H9 (cell line): ENCODE measurements around the gene STX16. TPM values are rescaled to one million over a fixed set of nuclear protein-coding genes. Genes with fewer than 3 reads are reported as not detected.

Experiments
- DNase-seq: peaks from one replicate; pipeline ENCODE4 v3.0.0-alpha.2; 2017
- H2AFZ ChIP-seq: one replicate; pipeline ENCODE4 v1.6.1; 2013; ENCODE audit warnings: mild to moderate bottlenecking, low read length, control low read depth, moderate library complexity
- H2AK5ac ChIP-seq: 2 replicates; pipeline ENCODE4 v1.6.1; 2013; ENCODE audit warnings: low read length, control low read depth, mixed read lengths; ENCODE audit not compliant: insufficient read length
- H2BK120ac ChIP-seq: one replicate; pipeline ENCODE4 v1.6.1; 2013; ENCODE audit warnings: low read depth, mild to moderate bottlenecking, low read length, control low read depth, inconsistent platforms; ENCODE audit not compliant: poor library complexity, severe bottlenecking
- H2BK12ac ChIP-seq: 2 replicates; pipeline ENCODE4 v1.6.1; 2013; ENCODE audit warnings: low read length, control low read depth, mixed read lengths, low read depth; ENCODE audit not compliant: insufficient read length
- H2BK15ac ChIP-seq: 2 replicates; pipeline ENCODE4 v1.6.1; 2013; ENCODE audit warnings: low read depth, low read length, control low read depth
- H2BK20ac ChIP-seq: one replicate; pipeline ENCODE4 v1.6.1; 2013; ENCODE audit warnings: low read depth, mild to moderate bottlenecking, low read length, control low read depth, inconsistent platforms; ENCODE audit not compliant: poor library complexity, severe bottlenecking
- H2BK5ac ChIP-seq: 2 replicates; pipeline ENCODE4 v1.6.1; 2013; ENCODE audit warnings: low read length, control low read depth, mixed read lengths; ENCODE audit not compliant: insufficient read length
- H3K14ac ChIP-seq: 2 replicates; pipeline ENCODE4 v1.6.1; 2013; ENCODE audit warnings: low read length, control low read depth; ENCODE audit not compliant: insufficient read depth
- H3K18ac ChIP-seq: 2 replicates; pipeline ENCODE4 v1.6.1; 2013; ENCODE audit warnings: low read depth, mild to moderate bottlenecking, mixed read lengths, low read length, control low read depth; ENCODE audit not compliant: insufficient read length
- H3K23ac ChIP-seq: 2 replicates; pipeline ENCODE4 v1.6.1; 2013; ENCODE audit warnings: low read length, control low read depth, mixed read lengths, low read depth; ENCODE audit not compliant: insufficient read length
- H3K23me2 ChIP-seq: 2 replicates; pipeline ENCODE4 v1.6.1; 2013; ENCODE audit warnings: low read depth, mild to moderate bottlenecking, mixed read lengths, low read length, control low read depth; ENCODE audit not compliant: insufficient read length, poor library complexity, severe bottlenecking
- H3K27ac ChIP-seq: 2 replicates; pipeline ENCODE4 v1.5.1; 2013; ENCODE audit warnings: low read length, control low read depth, mixed read lengths, low read depth; ENCODE audit not compliant: insufficient read length
- H3K27me3 ChIP-seq: 2 replicates; pipeline ENCODE4 v1.6.1; 2013; ENCODE audit warnings: low read length, control low read depth, inconsistent platforms; ENCODE audit not compliant: insufficient read depth
- H3K4ac ChIP-seq: 2 replicates; pipeline ENCODE4 v1.6.1; 2013; ENCODE audit warnings: low read depth, mild to moderate bottlenecking, control low read depth, inconsistent platforms, low read length, moderate library complexity
- H3K4me1 ChIP-seq: 2 replicates; pipeline ENCODE4 v1.6.1; 2013; ENCODE audit warnings: low read length, control low read depth, inconsistent platforms; ENCODE audit not compliant: insufficient read depth
- H3K4me2 ChIP-seq: 2 replicates; pipeline ENCODE4 v1.6.1; 2013; ENCODE audit warnings: low read length, control low read depth, mixed read lengths; ENCODE audit not compliant: insufficient read length, insufficient read depth
- H3K56ac ChIP-seq: 2 replicates; pipeline ENCODE4 v1.6.1; 2013; ENCODE audit warnings: low read depth, mild to moderate bottlenecking, mixed read lengths, low read length, control low read depth; ENCODE audit not compliant: insufficient read length
- H3K79me1 ChIP-seq: 2 replicates; pipeline ENCODE4 v1.6.1; 2013; ENCODE audit warnings: low read depth, mild to moderate bottlenecking, moderate library complexity, low read length, control low read depth, inconsistent platforms; ENCODE audit not compliant: insufficient read depth, poor library complexity, severe bottlenecking
- H3K79me2 ChIP-seq: 2 replicates; pipeline ENCODE4 v1.6.1; 2013; ENCODE audit warnings: low read length, control low read depth, inconsistent platforms; ENCODE audit not compliant: insufficient read depth
- H3K9ac ChIP-seq: 2 replicates; pipeline ENCODE4 v1.6.1; 2013; ENCODE audit warnings: low read length, control low read depth, mixed read lengths; ENCODE audit not compliant: insufficient read length; ENCODE audit errors: extremely low read depth
- H3K9me3 ChIP-seq: one replicate; pipeline ENCODE4 v1.6.1; 2013; ENCODE audit warnings: low read depth, low read length, inconsistent platforms; ENCODE audit not compliant: control insufficient read depth
- H3T11ph ChIP-seq: one replicate; pipeline ENCODE4 v1.6.1; 2013; ENCODE audit warnings: mild to moderate bottlenecking, low read length, control low read depth, inconsistent platforms
- H4K20me1 ChIP-seq: one replicate; pipeline ENCODE4 v1.6.1; 2013; ENCODE audit not compliant: control insufficient read depth, insufficient read length, insufficient read depth
- H4K5ac ChIP-seq: 2 replicates; pipeline ENCODE4 v1.6.1; 2013; ENCODE audit warnings: low read depth, mild to moderate bottlenecking, mixed read lengths, low read length, control low read depth; ENCODE audit not compliant: insufficient read length
- H4K8ac ChIP-seq: replicated peaks from 2 replicates; pipeline ENCODE4 v1.6.1; 2013; ENCODE audit warnings: low read length, control low read depth, mixed read lengths, low read depth; ENCODE audit not compliant: insufficient read length
- H4K91ac ChIP-seq: 2 replicates; pipeline ENCODE4 v1.6.1; 2013; ENCODE audit warnings: low read depth, mild to moderate bottlenecking, moderate library complexity, mixed read lengths, low read length, control low read depth; ENCODE audit not compliant: insufficient read length
- H3K27ac Mint-ChIP-seq, 3 experiments: 2 replicates in 2 of 3; 3 replicates in 1 of 3; pipeline ENCODE4 v1.8.0; 2020 to 2021; ENCODE audit warnings: mixed read lengths in 3 of 3, mild to moderate bottlenecking in 1 of 3, moderate library complexity in 1 of 3
- H3K27me3 Mint-ChIP-seq: 2 replicates; pipeline ENCODE4 v1.8.0; 2021; ENCODE audit warnings: low read depth, mild to moderate bottlenecking, moderate library complexity, mixed read lengths
- H3K36me3 Mint-ChIP-seq, 3 experiments: 2 replicates in 2 of 3; 3 replicates in 1 of 3; pipeline ENCODE4 v1.8.0; 2020 to 2021; ENCODE audit warnings: low read depth in 3 of 3, mixed read lengths in 3 of 3; ENCODE audit not compliant: insufficient read depth in 1 of 3
- H3K4me1 Mint-ChIP-seq, 2 experiments: 2 replicates each; pipeline ENCODE4 v1.8.0; 2020; ENCODE audit warnings: mixed read lengths in 2 of 2
- H3K4me3 Mint-ChIP-seq, 2 experiments: 2 replicates in 1 of 2; 3 replicates in 1 of 2; pipeline ENCODE4 v1.8.0; 2020 to 2021; ENCODE audit warnings: mild to moderate bottlenecking in 2 of 2, mixed read lengths in 2 of 2, moderate library complexity in 1 of 2
- H3K9me3 Mint-ChIP-seq, 2 experiments: 2 replicates in 1 of 2; 3 replicates in 1 of 2; pipeline ENCODE4 v1.8.0; 2020; ENCODE audit warnings: mild to moderate bottlenecking in 2 of 2, mixed read lengths in 2 of 2, moderate library complexity in 1 of 2
- WGBS: extraction: QIAGEN DNeasy Blood & Tissue Kit; methylation state at CpG from one replicate; pipeline ENCODE4 v1.1.7; 2013; ENCODE audit warnings: missing lambda C conversion rate, low lambda C conversion rate, mixed read lengths; ENCODE audit not compliant: insufficient read length; ENCODE audit errors: extremely low coverage; 5-methylcytosine and 5-hydroxymethylcytosine counted together
- total RNA-seq: library from RNA; stranded (reverse); gene quantifications from 2 replicates; pipeline ENCODE4 v1.2.1, GENCODE V29; 2021
- TF ChIP-seq, protein P1 (sequence below): fragments of 200-600 bp; sonication (generic); conservative IDR thresholded peaks from 3 replicates; pipeline ENCODE4 v1.8.0; 2021; ENCODE audit warnings: antibody characterized with exemption, mild to moderate bottlenecking

Gene STX16
- total RNA-seq, 1 experiment from 2014 or later = 87.8 TPM

DNA sequence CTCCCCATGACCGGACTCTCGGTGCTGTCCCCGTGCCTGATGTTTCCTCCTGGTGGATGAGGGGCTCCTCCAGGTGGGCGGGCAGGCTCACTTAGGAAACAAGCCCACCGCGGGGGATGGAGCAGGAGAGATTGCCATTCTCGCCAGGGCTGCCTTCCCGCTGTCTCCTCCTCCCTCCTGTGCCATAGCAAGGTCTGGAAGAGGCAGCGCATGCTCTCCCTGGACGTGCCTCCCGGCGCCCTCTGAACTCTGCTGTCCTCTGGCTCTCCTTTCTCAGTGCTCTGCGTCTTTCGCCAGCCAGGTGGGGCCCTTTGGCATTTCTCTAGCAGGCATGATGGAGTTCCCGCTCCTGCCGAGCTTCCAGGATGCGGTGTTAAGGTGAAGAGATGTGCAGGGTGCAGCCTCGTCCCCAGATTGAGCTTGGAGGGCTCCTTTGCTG is 24.1 kb downstream of the STX16 start:
- Histone ChIP-seq H3K27ac (no peak overlapping the region), H3K23ac (no peak overlapping the region), H4K8ac (no peak overlapping the region), H2BK5ac (no peak overlapping the region), H3K23me2 (no peaks in the 10 kb centered on the region), H4K5ac (no peak overlapping the region), H2BK120ac (no peak overlapping the region), H3K79me1 (no peaks in the 10 kb centered on the region), H4K91ac (no peak overlapping the region), H3K9me3 (no peaks in the 10 kb centered on the region), H3K27me3 (no peaks in the 10 kb centered on the region), H3K4ac (no peak overlapping the region), H3K9ac (no peak overlapping the region), H3K79me2 (no peaks in the 10 kb centered on the region), H3K56ac (no peak overlapping the region), H2BK20ac (no peak overlapping the region), H2BK12ac (no peak overlapping the region), H3K14ac (no peak overlapping the region), H3T11ph (no peak overlapping the region), H2AFZ (no peak overlapping the region), H3K4me1 (peaks cover 6% of the 10 kb centered on the region), H2AK5ac (no peak overlapping the region), H2BK15ac (no peak overlapping the region), H3K18ac (no peak overlapping the region), H3K4me2 (no peak overlapping the region), H4K20me1 (no peaks in the 10 kb centered on the region)
- no peak for DNase-seq
- Mint-ChIP-seq H3K9me3 (no peaks in the 10 kb centered on the region), H3K27me3 (no peaks in the 10 kb centered on the region), H3K4me1 (peaks cover 41% of the 10 kb centered on the region in 2 experiments), H3K36me3 (peaks cover 34 to 76% (median 65%) of the 10 kb centered on the region in 3 experiments), H3K27ac (peak overlapping the region; percentile 66 to 94 (median 92); a peak in 5 of 7 replicates), H3K4me3 (no peak overlapping the region)
- no CpG with 5 or more reads among the region's 18 CpGs for WGBS
- TF ChIP-seq, protein P1, sequence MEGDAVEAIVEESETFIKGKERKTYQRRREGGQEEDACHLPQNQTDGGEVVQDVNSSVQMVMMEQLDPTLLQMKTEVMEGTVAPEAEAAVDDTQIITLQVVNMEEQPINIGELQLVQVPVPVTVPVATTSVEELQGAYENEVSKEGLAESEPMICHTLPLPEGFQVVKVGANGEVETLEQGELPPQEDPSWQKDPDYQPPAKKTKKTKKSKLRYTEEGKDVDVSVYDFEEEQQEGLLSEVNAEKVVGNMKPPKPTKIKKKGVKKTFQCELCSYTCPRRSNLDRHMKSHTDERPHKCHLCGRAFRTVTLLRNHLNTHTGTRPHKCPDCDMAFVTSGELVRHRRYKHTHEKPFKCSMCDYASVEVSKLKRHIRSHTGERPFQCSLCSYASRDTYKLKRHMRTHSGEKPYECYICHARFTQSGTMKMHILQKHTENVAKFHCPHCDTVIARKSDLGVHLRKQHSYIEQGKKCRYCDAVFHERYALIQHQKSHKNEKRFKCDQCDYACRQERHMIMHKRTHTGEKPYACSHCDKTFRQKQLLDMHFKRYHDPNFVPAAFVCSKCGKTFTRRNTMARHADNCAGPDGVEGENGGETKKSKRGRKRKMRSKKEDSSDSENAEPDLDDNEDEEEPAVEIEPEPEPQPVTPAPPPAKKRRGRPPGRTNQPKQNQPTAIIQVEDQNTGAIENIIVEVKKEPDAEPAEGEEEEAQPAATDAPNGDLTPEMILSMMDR = no peak
